SIG-M5 treated with dmso at 0.1 percent for 504 hours (cell line): ENCODE measurements around the gene ACYP2.
A peak's percentile ranks its signal among the peaks of the same experiment; 100 is the strongest.

Source experiments
- DNase-seq: peaks from one replicate; lab custom pipeline; 2025; ENCODE audit not compliant: unreplicated experiment; lab: John Stamatoyannopoulos, UW

The ACYP2 gene

DNA sequence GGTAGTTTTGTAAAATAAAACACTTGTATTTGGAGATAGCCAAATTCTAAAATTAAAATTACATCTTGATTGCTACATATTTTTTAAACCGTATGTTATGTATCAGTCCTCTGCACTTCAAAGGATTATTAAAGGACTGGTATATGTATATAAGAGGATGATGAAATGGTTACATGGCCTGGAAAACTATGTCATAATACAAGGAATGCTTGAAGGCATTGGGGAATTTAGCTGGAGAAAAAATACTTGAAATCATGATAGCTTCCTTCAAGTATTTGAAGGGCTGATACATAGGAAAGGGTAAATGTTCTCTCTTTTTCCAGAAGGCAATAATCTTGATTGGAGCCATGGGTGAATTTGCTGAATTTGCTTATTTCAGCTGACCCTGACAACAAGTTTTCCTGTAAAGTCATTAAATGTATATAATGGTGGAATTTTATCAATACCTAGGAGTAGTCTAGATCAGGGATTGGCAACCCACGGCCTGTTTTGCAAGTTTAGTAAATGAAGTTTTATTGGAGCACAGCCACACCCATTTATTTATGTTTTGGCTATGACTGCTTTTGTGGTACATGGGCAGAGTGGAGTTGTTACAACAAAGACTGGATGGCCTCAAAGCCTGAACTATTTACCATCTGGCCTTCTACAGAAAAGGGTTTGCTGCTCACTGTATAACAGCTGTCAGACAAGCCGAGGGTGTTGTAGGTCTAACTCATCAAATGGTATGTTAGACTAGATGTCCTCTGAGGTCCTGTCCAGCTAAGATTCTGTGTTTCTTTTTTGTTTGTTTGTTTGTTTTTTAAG is 34.4 kb downstream of the ACYP2 start:
- DNase-seq, result no peak

DNA sequence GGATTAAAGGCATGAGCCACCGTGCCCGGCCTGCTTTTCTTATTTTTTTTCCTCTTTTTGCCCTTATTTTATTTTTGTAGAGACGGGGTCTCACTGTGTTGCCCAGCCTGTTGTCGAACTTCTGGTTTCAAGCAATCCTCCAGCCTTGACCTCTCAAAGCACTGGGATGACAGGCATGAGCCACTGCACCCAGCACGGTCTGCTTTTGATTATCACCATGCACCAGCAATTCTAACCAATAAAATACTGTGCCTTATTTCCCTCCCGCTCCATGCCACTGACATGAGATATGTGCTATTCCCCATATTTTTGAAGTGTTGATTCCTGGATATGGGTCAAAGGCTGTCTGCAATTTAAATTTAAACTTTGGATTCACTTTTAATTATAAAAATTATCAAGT is 42.9 kb downstream of the ACYP2 start:
- DNase-seq, result no peak

DNA sequence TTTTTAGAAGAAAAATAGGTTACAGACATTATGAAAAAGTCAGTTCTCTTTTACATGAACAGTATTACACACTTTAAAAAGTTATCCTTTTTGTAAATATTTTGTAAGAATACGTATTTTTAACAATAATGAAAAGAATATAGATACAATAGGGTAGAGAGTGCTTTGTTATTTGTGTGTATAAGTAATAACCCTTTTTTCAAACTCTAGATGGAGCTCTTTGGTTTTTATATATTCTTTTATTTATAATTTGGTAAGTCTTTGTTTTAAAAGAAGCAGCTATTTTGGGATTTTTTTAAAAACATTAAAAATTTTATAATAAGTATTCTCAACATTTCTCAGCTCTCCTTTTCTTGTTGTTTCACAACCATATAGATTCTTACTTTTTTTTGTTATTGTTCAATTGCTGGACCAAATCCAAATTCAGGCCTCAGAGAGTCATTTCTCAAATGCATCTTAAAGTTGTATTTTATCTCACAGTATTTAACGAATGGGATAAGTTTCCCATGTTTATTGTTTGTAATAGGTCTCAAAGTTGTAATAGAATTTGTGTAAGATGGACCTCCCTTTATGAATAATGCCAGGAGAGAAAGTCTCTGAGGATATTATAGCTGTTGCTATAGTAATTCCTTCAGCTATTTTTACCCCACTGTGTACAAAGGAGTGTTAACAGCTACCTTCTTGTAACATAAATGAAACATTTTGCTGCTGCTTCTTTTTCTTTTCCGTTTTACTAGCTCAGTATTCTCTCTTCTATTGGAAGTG is 46.4 kb downstream of the ACYP2 start:
- peak; percentile 2 for DNase-seq

DNA sequence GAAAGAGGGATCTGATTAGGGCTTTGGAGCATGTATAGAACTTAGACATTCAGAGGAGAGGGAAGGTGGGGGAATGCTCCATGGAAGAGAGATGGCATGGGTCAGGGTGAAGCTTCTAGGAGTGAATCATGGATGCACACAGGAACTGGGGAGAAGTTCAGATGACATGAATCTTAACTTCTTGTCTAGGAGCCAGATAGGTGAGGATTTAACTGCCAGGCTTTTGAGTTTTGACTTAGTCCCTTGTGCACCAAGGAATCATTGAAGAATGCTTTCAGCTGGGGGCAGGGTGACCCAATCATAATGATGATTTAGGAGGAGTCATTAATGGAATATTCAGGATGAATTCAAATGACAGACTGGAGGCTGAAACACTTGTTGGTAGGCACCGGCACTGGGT is 48.7 kb downstream of the ACYP2 start:
- no peak for DNase-seq

DNA sequence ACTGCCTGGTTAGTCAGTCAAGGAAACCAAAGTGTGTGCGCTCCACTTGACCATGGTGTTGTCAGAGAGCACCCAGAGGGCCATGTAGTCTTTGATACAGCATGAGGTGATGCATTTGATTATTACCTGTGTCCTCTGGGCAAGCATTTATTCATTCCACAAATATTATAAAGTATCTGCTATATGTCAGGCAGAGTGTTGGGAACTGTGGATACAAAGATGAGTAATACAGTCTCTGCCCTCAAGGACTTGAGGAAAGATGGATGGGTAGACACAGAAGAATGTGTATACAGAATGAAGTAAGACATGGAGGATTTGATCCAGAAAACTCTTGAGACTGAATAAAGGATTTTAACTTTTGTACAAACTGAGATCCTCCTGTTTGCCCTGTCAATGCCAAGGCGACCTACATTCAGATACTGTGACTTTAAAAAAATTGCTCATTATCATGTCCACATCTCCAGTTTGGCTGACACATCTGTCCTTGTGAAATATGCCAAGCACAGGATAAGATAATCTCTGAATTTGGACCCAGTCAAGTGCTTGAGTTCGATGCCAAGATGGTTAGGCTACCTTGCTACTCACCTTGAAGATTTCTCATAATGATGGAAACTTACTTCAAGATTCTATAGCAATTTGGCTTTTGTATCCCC is 50.8 kb downstream of the ACYP2 start:
- DNase-seq, result no peak

- peak; percentile 3 for DNase-seq
These were observed 61.2 kb downstream of the ACYP2 start for GRCh38 chr2:54176577-54176976.

GRCh38 chr2:54183281-54183680 is 67.9 kb downstream of the ACYP2 start:
- no peak for DNase-seq

GRCh38 chr2:54183972-54184371 is 68.6 kb downstream of the ACYP2 start:
- DNase-seq, result no peak

GRCh38 chr2:54185105-54185504 is 69.7 kb downstream of the ACYP2 start:
- no peak for DNase-seq

DNA sequence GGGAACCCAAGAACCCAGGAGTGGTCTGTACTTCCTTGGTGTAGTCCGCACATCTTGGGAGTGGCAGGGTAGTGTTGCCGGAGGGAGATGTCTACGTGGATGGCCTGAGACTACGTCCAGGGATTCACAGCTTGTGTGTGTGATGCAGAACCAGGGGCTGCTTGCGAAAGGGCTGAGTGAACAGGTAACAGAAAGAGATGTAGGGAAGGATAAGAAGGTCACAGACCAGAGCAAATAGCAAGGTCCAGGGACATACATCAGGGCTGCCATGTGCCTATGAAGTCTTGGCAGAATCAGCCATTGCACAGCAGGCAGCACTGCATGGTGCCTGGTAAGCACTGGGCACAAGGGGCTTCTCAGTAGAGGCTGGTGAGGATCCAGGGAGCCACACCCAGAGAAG is 71.9 kb downstream of the ACYP2 start:
- no peak for DNase-seq

DNA sequence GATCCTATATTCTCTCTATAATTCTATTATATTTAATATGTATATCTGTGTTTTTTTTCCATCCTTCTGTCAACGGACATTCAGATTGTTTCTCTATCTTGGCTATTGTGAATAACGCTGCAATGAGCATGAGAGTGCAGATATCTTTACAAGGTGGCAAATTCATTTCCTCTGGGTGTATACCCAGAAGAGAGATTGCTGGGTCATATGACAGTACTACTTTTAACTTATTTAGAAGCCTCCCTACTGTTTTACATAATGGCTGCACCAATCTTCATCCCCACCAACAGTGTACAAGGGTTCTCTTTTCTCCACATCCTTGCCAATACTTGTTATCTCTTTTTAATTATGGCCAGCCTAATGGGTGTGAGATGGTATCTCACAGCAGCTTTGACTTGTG is 74.1 kb downstream of the ACYP2 start:
- DNase-seq, result no peak

GRCh38 chr2:54191361-54192135 is 76.1 kb downstream of the ACYP2 start:
- no peak for DNase-seq

- DNase-seq, result no peak
These were observed 79.6 kb downstream of the ACYP2 start for GRCh38 chr2:54194761-54195750.

GRCh38 chr2:54196646-54197045 is 81.2 kb downstream of the ACYP2 start:
- no peak for DNase-seq

- no peak for DNase-seq
These were observed 89.1 kb downstream of the ACYP2 start for GRCh38 chr2:54204476-54204875.

DNA sequence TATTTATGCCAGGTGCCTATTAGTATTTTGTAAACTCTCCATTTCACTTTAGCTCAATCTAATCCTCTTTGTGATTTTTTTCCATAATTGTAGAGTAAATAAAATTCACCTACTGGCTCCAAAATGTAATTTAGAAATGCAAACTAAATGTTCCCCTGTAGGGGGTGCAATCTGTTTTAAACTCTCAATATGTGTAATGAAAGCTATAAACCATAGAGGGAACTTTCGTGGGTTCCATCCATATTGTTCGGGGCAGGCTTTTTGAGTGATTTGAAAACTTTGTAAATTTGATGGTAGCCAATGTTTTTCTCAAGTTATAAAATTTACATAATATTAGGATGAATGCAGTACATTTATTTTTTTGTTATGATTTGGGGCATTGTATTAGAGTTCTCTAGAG is 91.2 kb downstream of the ACYP2 start:
- peak; percentile 8 for DNase-seq

DNA sequence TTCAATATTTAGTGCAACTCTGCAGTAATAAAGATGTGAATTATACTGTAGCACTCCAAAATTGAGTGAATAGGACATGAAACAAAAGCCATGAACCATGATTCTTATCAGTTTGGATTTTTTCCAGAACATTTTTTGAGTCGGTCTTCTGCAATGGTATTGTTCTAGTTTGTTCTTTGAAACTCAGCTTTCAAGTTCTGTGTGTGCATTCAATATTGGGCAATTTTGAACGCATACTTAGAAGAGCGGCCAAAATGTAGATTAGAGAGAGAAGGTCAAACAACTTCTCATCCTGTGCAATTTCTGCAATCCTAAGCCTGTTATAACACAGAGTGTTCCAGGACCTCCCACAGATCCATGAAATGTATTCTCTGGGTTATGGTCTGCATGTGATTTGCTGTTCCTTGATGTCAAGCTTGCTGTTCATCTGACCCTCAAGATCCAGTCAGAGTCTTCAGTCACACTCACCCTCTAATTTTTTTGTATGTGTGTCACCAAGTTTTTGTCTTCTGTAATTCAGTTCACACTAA is 92.3 kb downstream of the ACYP2 start:
- DNase-seq, result no peak

- no peak for DNase-seq
These were observed 93.2 kb downstream of the ACYP2 start for GRCh38 chr2:54208364-54209240.

GRCh38 chr2:54209379-54209778 is 94.0 kb downstream of the ACYP2 start:
- no peak for DNase-seq
